ENCODE data around the gene ELF1.
"Not testable (repeated sequence)": the region's sequence is repeated elsewhere in the genome, so short reads cannot be mapped to it uniquely, and the experiment has no call there.

Gene ELF1

GRCh38 chr13:40980461-40980860 is 38.7 kb downstream of the ELF1 start:
- no peak for DNase-seq

DNA sequence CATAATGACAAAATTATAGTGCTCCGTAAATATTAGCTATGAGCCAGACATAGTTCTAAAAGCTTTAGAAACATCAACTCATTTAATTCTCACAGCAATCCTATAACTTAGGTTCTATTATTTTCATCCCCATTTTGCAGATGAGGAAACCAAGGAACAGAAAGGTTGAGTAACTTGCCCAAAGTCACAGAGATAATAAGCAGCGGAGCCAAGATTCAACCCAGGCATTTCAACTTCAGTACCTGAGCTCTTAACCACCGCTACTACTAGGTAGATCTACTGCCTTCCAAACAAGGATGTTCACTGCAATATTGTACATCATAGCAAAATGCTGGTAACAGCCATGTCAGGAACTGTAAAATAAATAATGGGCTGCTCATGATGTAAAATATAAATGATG is 39.9 kb downstream of the ELF1 start:
- DNase-seq = no peak

DNA sequence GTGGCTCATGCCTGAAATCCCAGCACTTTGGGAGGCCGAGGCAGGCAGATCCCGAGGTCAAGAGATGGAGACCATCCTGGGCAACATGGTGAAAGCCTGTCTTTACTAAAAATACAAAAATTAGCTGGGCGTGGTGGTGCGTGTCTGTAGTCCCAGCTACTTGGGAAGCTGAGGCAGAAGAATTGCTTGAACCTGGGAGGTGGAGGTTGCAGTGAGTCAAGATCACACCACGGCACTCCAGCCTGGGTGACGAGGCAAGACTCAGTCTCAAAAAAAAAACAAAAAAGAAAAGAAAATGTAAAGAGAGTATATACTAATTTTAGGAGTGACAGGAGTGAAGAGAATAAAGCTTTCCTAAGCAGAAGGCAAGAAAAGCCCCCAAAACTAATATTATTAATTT is 41.0 kb downstream of the ELF1 start:
- not testable (repeated sequence) for DNase-seq

DNA sequence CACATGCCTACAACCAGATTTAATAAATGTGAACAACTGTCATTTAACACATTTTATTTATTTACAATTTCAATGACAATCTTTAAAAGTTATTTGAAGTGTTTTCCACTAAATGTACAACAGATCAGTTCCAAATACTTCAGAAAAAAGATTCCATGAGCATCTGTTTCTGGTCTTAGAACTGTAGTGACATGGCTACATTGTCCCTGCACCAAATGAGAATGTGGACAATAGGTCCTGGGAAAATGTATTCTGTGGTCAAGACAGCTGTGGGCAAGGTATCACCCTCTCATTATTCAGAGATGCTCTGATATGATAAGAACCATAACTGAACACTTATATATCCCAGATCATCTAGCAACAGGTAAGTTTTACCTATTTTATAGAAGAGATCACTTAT is 43.7 kb downstream of the ELF1 start:
- no peak for DNase-seq

DNA sequence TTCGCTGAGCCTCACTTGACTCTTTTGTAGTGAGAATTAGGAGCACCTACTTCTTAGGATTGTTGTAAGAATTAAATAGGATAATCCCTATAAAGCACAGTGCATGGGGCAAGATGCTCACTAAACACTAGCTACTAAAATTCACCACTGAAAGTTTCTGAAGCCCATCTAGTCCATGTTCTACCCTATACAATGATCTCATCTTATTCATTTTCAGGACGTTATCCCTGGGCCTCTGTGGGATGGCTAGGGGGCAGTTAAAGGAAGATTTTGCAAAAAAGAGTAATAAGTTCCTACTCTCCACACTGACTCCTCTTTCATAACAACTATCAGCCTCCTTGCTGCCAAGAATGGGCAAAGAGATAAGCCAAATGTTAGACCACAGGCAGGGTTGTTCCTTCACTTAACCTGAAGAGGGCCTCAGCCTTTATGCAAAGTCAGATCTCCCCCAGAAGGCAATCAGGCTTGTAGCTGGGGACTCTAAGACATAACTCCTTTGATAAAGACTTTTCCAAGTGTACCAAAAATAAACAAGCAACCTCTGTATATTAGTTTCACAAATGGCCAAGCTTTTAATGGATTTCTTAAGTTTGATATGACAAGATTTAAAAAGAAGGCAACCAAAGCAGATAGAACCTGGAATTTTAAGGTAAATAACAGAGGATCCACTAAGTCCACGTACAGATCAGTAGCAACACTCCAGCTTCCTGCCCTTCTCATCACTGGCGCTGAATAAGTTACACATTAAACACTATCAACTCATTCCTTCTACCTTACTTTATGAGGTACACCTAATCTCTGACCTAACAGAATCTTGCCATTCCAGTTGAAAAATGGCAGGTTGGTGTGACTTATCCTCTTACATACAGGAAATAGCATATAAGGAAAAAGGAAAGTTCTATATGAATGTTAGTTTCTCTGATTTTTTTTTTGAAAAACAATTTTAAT is 44.4 kb downstream of the ELF1 start:
- DNase-seq = no peak

DNA sequence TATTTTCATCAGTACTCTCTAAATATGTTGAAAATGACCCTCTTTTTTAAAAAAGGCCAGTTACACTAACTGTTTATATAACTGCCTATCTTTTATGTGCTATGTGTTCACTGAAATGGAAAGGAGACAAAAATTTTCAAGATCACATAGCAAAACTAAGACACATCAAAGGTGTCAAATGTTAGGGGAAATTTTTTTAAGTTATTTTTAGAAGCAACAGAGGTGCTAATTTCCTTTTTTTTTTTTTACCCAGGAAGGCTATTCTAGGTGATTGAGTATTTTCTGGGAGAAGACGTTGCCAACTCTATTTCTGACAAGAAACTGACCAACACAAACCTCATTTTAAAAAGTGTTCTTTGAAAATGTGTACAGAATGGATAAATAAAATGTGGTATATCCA is 45.7 kb downstream of the ELF1 start:
- DNase-seq = no peak

DNA sequence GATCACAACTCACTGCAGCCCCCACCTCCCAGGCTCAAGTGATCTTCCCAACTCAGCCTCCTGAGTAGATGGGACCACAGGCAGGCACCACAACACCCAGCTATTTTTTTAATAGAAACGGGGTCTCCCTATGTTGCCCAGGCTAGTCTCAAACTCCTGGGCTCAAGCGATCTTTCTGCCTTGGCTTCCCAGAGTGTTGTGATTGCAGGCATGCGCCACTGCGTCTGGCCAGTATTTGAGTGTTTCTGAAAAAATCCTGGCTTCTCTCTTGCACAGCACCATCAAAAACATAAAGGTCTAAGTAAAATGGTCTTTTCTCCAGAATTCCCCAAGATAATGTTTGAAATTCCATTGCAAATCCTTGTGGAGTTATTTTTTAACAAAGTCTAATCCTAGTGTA is 47.8 kb downstream of the ELF1 start:
- no peak for DNase-seq

GRCh38 chr13:40970803-40971202 is 48.3 kb downstream of the ELF1 start:
- no peak for DNase-seq

GRCh38 chr13:40969169-40969901 is 49.8 kb downstream of the ELF1 start:
- no peak for DNase-seq

DNA sequence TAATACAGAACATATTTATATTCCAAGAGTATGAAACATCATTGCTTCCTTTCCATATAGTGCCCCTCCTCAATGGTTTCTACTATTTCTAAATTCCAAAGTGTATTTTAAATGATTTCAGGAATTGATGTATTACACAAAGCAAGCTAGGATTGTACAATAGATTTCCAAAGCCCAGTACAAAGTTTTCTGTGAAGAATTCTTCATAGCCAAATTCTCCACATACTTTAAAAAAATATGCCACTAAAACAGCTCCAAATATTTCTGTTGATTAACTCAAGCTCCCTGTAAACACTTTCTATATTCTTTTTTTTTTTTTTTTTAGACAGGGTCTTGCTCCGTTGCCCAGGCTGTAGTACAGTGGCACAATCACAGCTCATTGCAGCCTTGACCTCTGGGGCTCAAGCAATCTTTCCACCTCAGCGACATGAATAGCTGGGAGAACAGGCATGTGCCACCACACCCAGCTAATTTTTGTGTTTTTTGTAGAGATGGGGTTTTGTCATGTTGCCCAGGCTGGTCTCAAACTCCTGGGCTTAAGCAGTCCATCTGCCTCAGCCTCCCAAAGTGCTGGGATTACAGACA is 50.6 kb downstream of the ELF1 start:
- no peak for DNase-seq

DNA sequence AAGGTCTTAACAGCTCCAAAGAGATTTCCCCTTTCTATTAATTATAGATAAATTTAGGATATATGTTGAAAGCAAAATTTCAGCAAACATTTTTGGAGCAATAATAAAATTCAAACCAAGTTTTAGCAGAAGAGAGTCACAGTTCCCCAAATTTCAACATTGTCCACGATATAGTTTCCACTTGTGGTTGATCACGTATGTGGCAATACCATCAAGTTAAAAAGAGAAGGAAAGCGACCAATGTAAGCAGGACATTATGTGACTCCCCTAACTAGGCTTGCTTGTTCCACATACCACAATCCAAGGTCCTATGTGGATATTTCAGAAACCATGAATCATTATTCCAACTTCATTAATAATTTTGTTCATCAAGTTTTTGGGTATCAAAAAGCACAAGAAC is 52.8 kb downstream of the ELF1 start:
- DNase-seq = no peak

- no peak for DNase-seq
Observed at GRCh38 chr13:40963927-40964326, 55.2 kb downstream of the ELF1 start.

DNA sequence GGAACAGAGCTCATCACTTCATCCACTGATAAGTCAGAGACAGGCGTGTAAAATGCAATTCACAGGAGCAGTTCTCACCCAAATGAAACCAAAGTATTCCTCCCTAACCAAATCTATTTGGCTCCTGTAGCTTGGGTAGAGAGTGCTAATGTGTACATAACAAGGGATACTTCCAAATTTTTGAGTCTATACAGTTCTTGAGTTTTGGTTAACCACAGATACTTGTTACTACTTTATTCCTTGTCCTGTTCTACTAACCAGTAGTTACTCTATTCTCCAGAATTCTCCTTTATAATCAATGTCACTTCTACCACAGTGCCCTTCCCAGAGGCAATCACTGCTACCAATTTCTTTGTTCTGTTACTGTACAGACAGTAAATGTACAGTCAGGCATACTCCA is 57.3 kb downstream of the ELF1 start:
- no peak for DNase-seq

DNA sequence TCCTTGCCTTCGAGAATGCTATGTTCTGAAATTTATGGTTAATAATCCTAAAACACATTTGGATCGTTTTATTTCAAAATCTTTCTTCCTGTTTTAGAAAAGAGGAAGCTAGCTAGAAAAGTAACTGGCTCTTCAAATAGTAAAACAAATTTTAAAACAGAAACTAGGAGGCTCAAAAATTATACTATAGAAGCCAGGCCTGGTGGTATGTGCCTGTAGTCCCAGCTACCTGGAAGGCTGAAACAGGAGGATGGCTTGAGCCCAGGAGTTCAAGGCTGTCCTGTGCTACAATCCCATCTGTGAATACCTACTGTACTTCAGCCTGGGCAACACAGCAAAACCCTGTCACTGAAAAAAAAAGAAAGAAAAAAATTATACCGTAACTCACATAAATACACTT is 57.9 kb downstream of the ELF1 start:
- DNase-seq = no peak

DNA sequence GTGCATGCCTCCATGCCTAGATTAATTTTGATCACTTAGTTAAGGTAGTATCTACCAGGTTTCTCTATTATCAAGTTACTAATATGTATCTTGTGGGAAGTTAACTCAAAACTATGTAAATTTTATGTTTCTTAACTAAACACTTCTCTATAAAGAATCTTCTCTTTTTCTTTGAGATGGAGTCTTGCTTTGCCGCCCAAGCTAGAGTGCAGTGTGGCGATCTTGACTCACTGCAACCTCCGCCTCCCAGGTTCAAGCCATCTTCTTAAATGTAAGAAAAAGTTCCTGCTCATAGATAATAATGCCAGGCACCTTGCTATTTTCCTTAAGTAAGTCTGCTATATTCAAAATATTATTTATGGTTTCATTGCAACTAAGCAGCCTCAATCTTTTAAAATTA is 58.4 kb downstream of the ELF1 start:
- no peak for DNase-seq

GRCh38 chr13:40958655-40959054 is 60.5 kb downstream of the ELF1 start:
- no peak for DNase-seq

GRCh38 chr13:40946485-40946884 is 72.6 kb downstream of the ELF1 start:
- DNase-seq = no peak

DNA sequence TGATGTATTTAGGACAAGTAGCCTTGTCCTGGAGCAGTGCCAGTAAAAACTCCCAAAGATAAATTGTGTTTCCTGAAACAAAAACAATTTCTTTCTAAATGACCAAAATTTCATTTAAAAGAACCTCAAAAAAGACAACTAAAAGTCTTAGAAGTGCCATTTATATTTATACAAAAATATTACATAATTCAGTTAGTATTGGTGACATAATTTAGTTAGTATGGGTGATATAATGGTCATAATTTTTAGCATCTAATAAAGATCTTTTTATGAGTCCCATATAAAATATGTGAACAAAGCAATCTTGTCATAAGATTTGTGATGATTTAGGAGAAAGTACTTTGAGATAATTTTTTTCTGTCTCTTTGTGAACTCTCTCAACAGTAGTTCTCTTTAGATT is 76.0 kb downstream of the ELF1 start:
- DNase-seq = no peak

DNA sequence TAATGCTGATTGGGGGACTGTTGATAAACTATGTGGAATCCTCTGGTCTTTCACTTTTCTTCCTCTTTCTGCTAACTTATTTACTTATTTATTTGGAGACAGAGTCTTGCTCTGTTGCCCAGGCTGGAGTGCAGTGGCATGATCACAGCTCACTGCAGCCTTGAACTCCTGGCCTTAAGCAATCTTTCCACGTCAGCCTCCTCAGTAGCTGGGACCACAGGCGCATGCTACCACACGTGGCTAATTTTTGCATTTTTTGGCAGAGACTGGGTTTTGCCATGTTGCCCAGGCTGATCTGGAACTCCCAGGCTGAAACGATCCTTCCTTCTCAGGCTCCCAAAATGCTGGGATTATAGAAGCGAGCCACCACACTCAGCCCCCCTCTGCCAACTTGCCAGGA is 77.5 kb downstream of the ELF1 start:
- no peak for DNase-seq

DNA sequence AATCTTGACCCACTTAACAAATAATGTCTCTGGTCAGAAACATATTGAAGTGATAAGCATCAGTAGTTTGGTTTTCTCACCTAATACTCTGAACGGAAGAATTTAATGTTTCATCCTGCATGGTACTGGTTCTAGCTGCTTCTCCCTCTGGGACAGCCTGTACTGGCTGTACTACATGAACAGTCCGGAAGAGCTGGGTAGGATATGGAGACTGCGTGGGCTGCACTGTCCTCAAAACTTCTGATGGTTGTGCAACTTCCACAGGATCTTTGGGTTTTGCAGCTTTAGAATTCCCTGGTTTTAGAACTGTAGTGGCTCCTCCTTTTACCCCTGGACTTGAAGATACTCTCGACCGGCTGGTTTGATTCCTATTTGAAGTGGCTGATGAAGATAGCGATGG is 78.3 kb downstream of the ELF1 start:
- DNase-seq = no peak

DNA sequence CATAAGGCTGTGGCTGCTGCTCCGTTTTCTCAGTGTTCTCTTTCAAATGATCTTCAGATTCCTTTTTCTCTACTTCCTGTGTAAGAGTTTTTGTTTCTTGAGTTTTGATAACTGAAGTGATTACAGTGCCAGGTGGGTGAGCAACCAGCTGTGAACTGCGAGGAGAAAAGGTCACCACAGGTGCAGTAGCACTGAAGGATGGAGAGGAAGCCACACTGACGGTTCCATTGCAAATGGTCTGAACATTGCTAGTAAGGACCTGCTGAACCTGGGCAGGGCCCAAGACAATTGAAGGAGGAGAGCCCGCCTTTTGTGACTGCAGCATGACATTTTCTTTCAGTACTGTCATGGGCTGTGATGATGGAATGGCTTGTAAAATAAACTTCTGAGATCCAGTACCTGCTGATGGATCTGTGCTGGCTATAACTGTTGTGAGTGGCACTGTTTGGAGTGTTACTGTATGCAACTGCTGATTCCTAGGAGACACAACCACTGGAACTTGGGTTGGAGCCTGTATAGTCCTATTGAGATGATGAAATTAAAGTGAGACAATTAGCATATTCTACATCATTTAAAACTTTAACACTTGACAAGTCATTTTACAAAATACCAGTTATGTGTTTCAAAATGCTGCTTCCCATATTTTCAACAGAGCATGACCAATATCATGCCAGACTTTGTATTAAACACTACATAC is 85.5 kb downstream of the ELF1 start:
- DNase-seq = no peak

DNA sequence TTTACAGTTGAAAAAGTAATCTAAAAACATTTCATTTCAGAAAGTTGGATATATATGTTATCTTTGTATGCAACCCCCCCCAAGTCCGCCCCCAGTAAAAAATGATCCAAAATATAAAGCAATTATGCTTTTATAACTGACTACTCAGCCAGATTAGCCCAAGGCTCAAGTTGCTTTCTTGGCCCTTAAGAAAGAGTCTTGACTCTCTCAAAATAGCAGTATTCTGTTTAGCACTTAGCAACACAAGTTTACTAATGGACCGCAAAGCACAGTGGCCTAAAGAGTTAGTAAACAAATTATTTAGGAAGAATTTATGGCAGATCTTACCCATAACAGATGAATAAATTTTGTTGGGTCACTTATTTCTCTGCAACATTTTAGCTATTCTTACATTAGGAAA is 86.9 kb downstream of the ELF1 start:
- no peak for DNase-seq

GRCh38 chr13:40931719-40932118 is 87.4 kb downstream of the ELF1 start:
- no peak for DNase-seq

Data from femur (tissue), 1 donor.